Measurements from ENCODE around the gene SPTBN1.

- TF ChIP-seq, protein P1, sequence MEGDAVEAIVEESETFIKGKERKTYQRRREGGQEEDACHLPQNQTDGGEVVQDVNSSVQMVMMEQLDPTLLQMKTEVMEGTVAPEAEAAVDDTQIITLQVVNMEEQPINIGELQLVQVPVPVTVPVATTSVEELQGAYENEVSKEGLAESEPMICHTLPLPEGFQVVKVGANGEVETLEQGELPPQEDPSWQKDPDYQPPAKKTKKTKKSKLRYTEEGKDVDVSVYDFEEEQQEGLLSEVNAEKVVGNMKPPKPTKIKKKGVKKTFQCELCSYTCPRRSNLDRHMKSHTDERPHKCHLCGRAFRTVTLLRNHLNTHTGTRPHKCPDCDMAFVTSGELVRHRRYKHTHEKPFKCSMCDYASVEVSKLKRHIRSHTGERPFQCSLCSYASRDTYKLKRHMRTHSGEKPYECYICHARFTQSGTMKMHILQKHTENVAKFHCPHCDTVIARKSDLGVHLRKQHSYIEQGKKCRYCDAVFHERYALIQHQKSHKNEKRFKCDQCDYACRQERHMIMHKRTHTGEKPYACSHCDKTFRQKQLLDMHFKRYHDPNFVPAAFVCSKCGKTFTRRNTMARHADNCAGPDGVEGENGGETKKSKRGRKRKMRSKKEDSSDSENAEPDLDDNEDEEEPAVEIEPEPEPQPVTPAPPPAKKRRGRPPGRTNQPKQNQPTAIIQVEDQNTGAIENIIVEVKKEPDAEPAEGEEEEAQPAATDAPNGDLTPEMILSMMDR (IDR thresholded peaks at IDR 0.05; ENCODE audit: low read length) = no peak
- TF ChIP-seq EZH2 (IDR thresholded peaks at IDR 0.05; ENCODE audit: borderline replicate concordance, low read length) = no peak
Observed at GRCh38 chr2:54601339-54601738, 145.2 kb downstream of the SPTBN1 start.

All from OCI-LY1 (cell line).